ENCODE measurements around the gene PABPC1L. TPM values are rescaled to one million over a fixed set of nuclear protein-coding genes. Genes with fewer than 3 reads are reported as not detected.

The PABPC1L gene
- total RNA-seq, 1 experiment from 2014 or later: 102 TPM

- CTCF ChIA-PET: no interaction called here
- Histone ChIP-seq H3K4me3 (ENCODE audit: low read depth in 2 of 2, low read length in 2 of 2) (no peak overlapping the region), H3K9me3 (ENCODE audit: control insufficient read depth, insufficient read depth, low read depth, low read length) (no peaks in the 10 kb centered on the region), H3K36me3 (ENCODE audit: control insufficient read depth, insufficient read depth, low read length) (peaks cover 35% of the 10 kb centered on the region), H3K4me1 (ENCODE audit: control insufficient read depth, insufficient read depth, low read length) (peaks cover 8% of the 10 kb centered on the region), H3K27me3 (ENCODE audit: control insufficient read depth, insufficient read depth, low read length) (no peaks in the 10 kb centered on the region), H3K27ac (ENCODE audit: low read length) (no peak overlapping the region)
- no TSS peak for BruUV-seq (replicated peaks)
- ATAC-seq: no peak
- in situ Hi-C loops (cut with HindIII; ENCODE audit: low pct_unique_long_range_greater_than_20kb, low sequenced_read_pairs): no loop called here
- TF ChIP-seq POLR2AphosphoS5 (IDR thresholded peaks at IDR 0.05; ENCODE audit: low read depth, low read length) (no peak), TCF7L2 (IDR thresholded peaks at IDR 0.05; ENCODE audit: low read depth, low read length) (no peak), SIN3A (IDR thresholded peaks at IDR 0.05; ENCODE audit: borderline replicate concordance, insufficient read depth, low read depth, low read length) (no peak), CTCF (IDR thresholded peaks at IDR 0.05) (no peak), REST (IDR thresholded peaks at IDR 0.05; ENCODE audit: insufficient read depth in 1 of 2, low read depth in 2 of 2, low read length in 1 of 2) (no peak)
- no peak for DNase-seq (ENCODE audit: low read depth, low spot score)
- POLR2A ChIA-PET: interaction anchor here (0.6 kb wide), 1 partner anchor 442 kb away, joined by 9 read pairs; no protein-coding TSS in a partner anchor
- intact Hi-C loops (cut with micrococcal nuclease; ENCODE audit: unreplicated experiment): no loop called here
Observed at GRCh38 chr20:44954211-44954610, 44.4 kb downstream of the PABPC1L start.

GRCh38 chr20:44955270-44955669 lies 45.4 kb downstream of the PABPC1L start:
- no peak for DNase-seq (ENCODE audit: low read depth, low spot score)
- no TSS peak for BruUV-seq (replicated peaks)
- Histone ChIP-seq H3K4me1 (ENCODE audit: control insufficient read depth, insufficient read depth, low read length) (peaks cover 8% of the 10 kb centered on the region), H3K36me3 (ENCODE audit: control insufficient read depth, insufficient read depth, low read length) (peaks cover 27% of the 10 kb centered on the region), H3K4me3 (ENCODE audit: low read depth in 2 of 2, low read length in 2 of 2) (no peak overlapping the region), H3K9me3 (ENCODE audit: control insufficient read depth, insufficient read depth, low read depth, low read length) (no peaks in the 10 kb centered on the region), H3K27ac (ENCODE audit: low read length) (no peak overlapping the region), H3K27me3 (ENCODE audit: control insufficient read depth, insufficient read depth, low read length) (no peaks in the 10 kb centered on the region)
- intact Hi-C loops (cut with micrococcal nuclease; ENCODE audit: unreplicated experiment): no loop called here
- CTCF ChIA-PET: interaction anchor here (0.6 kb wide), 1 partner anchor 339 kb away, joined by 3 read pairs; no protein-coding TSS in a partner anchor
- no peak for TF ChIP-seq REST (IDR thresholded peaks at IDR 0.05; ENCODE audit: insufficient read depth in 1 of 2, low read depth in 2 of 2, low read length in 1 of 2)
- no peak for TF ChIP-seq SIN3A (IDR thresholded peaks at IDR 0.05; ENCODE audit: borderline replicate concordance, insufficient read depth, low read depth, low read length)
- no peak for TF ChIP-seq TCF7L2 (IDR thresholded peaks at IDR 0.05; ENCODE audit: low read depth, low read length)
- no peak for TF ChIP-seq POLR2AphosphoS5 (IDR thresholded peaks at IDR 0.05; ENCODE audit: low read depth, low read length)
- TF ChIP-seq CTCF (IDR thresholded peaks at IDR 0.05): no peak
- ATAC-seq: no peak
- POLR2A ChIA-PET: no interaction called here
- in situ Hi-C loops (cut with HindIII; ENCODE audit: low pct_unique_long_range_greater_than_20kb, low sequenced_read_pairs): no loop called here

Data from Panc1 (cell line).